SK-N-SH (cell line): ENCODE results near the gene NUP35. TPM values are rescaled to one million over a fixed set of nuclear protein-coding genes. Genes with fewer than 3 reads are reported as not detected.
A peak's percentile ranks its signal among the peaks of the same experiment; 100 is the strongest.

ENCODE experiments used
- CTCF ChIA-PET: fragments of 300-600, 350-600 bp; formaldehyde crosslinking; extraction: SDS; loops from one replicate; lab custom pipeline; 2021; lab: Yijun Ruan, JAX
- POLR2A ChIA-PET: fragments of 350-600 bp; sonication (Branson Sonifier 250); formaldehyde crosslinking; extraction: SDS; loops from one replicate; lab custom pipeline; 2020; ENCODE audit warnings: antibody characterized with exemption, inconsistent platforms; lab: Yijun Ruan, JAX
- DNase-seq: peaks from one replicate; pipeline ENCODE4 v3.0.0; 2012
- H2AFZ ChIP-seq: fragments of 200-600 bp; sonication (generic); 2 replicates; pipeline ENCODE4 v1.8.1; 2016; ENCODE audit warnings: antibody characterized with exemption, mild to moderate bottlenecking, low read depth
- H3F3A ChIP-seq: fragments of 200-600 bp; sonication (generic); replicated peaks from 2 replicates; pipeline ENCODE3; 2016; ENCODE audit warnings: antibody characterized with exemption, mild to moderate bottlenecking; ENCODE audit not compliant: insufficient read depth
- H3K27ac ChIP-seq, 2 experiments: fragments of 200-500 bp in 1 of 2; fragments of 200-600 bp in 1 of 2; sonication (Bioruptor generic) in 1 of 2; sonication (generic), shearing (Covaris generic) in 1 of 2; 2 replicates each; pipeline versions ENCODE4 v1.5.1 to v1.6.1; 2014 to 2016; ENCODE audit warnings: low read depth in 2 of 2, inconsistent platforms in 1 of 2, low read length in 1 of 2, mild to moderate bottlenecking in 1 of 2, mixed read lengths in 1 of 2
- H3K27me3 ChIP-seq: fragments of 200-600 bp; sonication (generic), shearing (Covaris generic); 2 replicates; pipeline ENCODE4 v1.6.1; 2016; ENCODE audit warnings: mixed run types; ENCODE audit not compliant: insufficient read depth
- H3K36me3 ChIP-seq, 2 experiments: fragments of 200-500 bp in 1 of 2; fragments of 200-600 bp in 1 of 2; sonication (Bioruptor generic) in 1 of 2; sonication (generic) in 1 of 2; replicated peaks in 1 of 2; 2 replicates each; pipeline versions ENCODE3 to v1.5.1; 2014 to 2016; ENCODE audit warnings: low read length in 1 of 2, mild to moderate bottlenecking in 1 of 2; ENCODE audit not compliant: insufficient read depth in 2 of 2, control insufficient read depth in 1 of 2
- H3K4me1 ChIP-seq, 2 experiments: fragments of 200-500 bp in 1 of 2; fragments of 200-600 bp in 1 of 2; sonication (Bioruptor generic) in 1 of 2; sonication (generic), shearing (Covaris generic) in 1 of 2; 2 replicates each; pipeline versions ENCODE4 v1.5.1 to v1.6.1; 2014 to 2016; ENCODE audit warnings: low read depth in 1 of 2, low read length in 1 of 2, mixed run types in 1 of 2; ENCODE audit not compliant: insufficient read depth in 2 of 2, control insufficient read depth in 1 of 2
- H3K4me2 ChIP-seq: fragments of 200-600 bp; sonication (generic), shearing (Covaris generic); 2 replicates; pipeline ENCODE4 v1.6.1; 2017; ENCODE audit warnings: mixed run types
- H3K4me3 ChIP-seq, 2 experiments: fragments of 200-500 bp in 1 of 2; fragments of 200-600 bp in 1 of 2; sonication (Bioruptor generic) in 1 of 2; sonication (generic), shearing (Covaris generic) in 1 of 2; 2 replicates each; pipeline versions ENCODE4 v1.5.1 to v1.8.1; 2014 to 2016; ENCODE audit warnings: low read depth in 2 of 2, inconsistent platforms in 1 of 2, low read length in 1 of 2, mild to moderate bottlenecking in 1 of 2, mixed read lengths in 1 of 2, moderate library complexity in 1 of 2
- H3K79me2 ChIP-seq: fragments of 200-600 bp; sonication (generic); 2 replicates; pipeline ENCODE4 v1.8.1; 2017; ENCODE audit warnings: mild to moderate bottlenecking; ENCODE audit not compliant: insufficient read depth
- H3K9ac ChIP-seq: fragments of 200-600 bp; sonication (generic); 2 replicates; pipeline ENCODE4 v1.6.1; 2017; ENCODE audit warnings: mixed run types
- H3K9me2 ChIP-seq: fragments of 200-600 bp; sonication (generic); 2 replicates; pipeline ENCODE4 v1.6.1; 2017; ENCODE audit warnings: mixed run types
- H3K9me3 ChIP-seq: fragments of 200-600 bp; sonication (generic); 2 replicates; pipeline ENCODE4 v1.6.1; 2017; ENCODE audit warnings: mixed run types, mild to moderate bottlenecking, moderate library complexity
- H4K20me1 ChIP-seq: fragments of 200-600 bp; sonication (generic); 2 replicates; pipeline ENCODE4 v1.6.1; 2017; ENCODE audit warnings: mild to moderate bottlenecking, mixed run types; ENCODE audit not compliant: insufficient read depth
- ELF1 ChIP-seq: IDR thresholded peaks from 2 replicates; pipeline ENCODE4 v1.4.0; 2012
- EZH2phosphoT487 ChIP-seq: fragments of 200-600 bp; sonication (generic); IDR thresholded peaks from 2 replicates; pipeline ENCODE4 v1.6.1; 2017; ENCODE audit warnings: low read depth, mixed run types, mild to moderate bottlenecking, antibody characterized with exemption, moderate library complexity, borderline replicate concordance
- FOXM1 ChIP-seq: IDR thresholded peaks from 2 replicates; pipeline ENCODE4 v1.4.0; 2012; ENCODE audit warnings: low read depth, mild to moderate bottlenecking
- GATA2 ChIP-seq: sonication (generic); formaldehyde crosslinking; IDR thresholded peaks from 2 replicates; pipeline ENCODE4 v1.5.0; 2020; ENCODE audit warnings: mild to moderate bottlenecking, missing genetic modification reagents
- IRF3 ChIP-seq: fragments of 150-350 bp; IDR thresholded peaks from 2 replicates; pipeline ENCODE4 v1.6.1; 2016; ENCODE audit warnings: mild to moderate bottlenecking, low read depth, low read length
- JUND ChIP-seq: IDR thresholded peaks from 2 replicates; pipeline ENCODE4 v1.4.0; 2012
- MEF2A ChIP-seq: IDR thresholded peaks from 2 replicates; pipeline ENCODE4 v1.4.0; 2012; ENCODE audit warnings: low read depth, borderline replicate concordance
- MXI1 ChIP-seq: IDR thresholded peaks from 2 replicates; pipeline ENCODE4 v1.6.1; 2012; ENCODE audit warnings: mild to moderate bottlenecking, low read depth, low read length, improper control_type of control experiment
- RAD21 ChIP-seq: IDR thresholded peaks from 2 replicates; pipeline ENCODE4 v1.6.1; 2012; ENCODE audit warnings: mild to moderate bottlenecking, low read length
- RFX5 ChIP-seq: IDR thresholded peaks from 2 replicates; pipeline ENCODE4 v1.6.1; 2012; ENCODE audit warnings: mild to moderate bottlenecking, improper control_type of control experiment, low read length
- RXRA ChIP-seq: IDR thresholded peaks from 2 replicates; pipeline ENCODE4 v1.4.0; 2012; ENCODE audit warnings: low read depth, mild to moderate bottlenecking, borderline replicate concordance
- SIN3A ChIP-seq: IDR thresholded peaks from 2 replicates; pipeline ENCODE4 v1.6.1; 2012; ENCODE audit warnings: low read depth, mild to moderate bottlenecking, low read length, moderate library complexity, borderline replicate concordance
- SMC3 ChIP-seq: IDR thresholded peaks from 2 replicates; pipeline ENCODE4 v1.6.1; 2012; ENCODE audit warnings: low read depth, low read length, improper control_type of control experiment
- TAF1 ChIP-seq: IDR thresholded peaks from 2 replicates; pipeline ENCODE4 v1.6.1; 2012; ENCODE audit warnings: low read depth, mild to moderate bottlenecking, low read length, moderate library complexity, borderline replicate concordance
- TCF12 ChIP-seq: IDR thresholded peaks from 2 replicates; pipeline ENCODE4 v1.4.0; 2012
- TEAD4 ChIP-seq: IDR thresholded peaks from 2 replicates; pipeline ENCODE4 v1.4.0; 2012; ENCODE audit warnings: mild to moderate bottlenecking, borderline replicate concordance; ENCODE audit not compliant: insufficient read depth
- WGBS: methylation state at CpG from one replicate; pipeline ENCODE4 v1.1.6; 2017; ENCODE audit warnings: low lambda C conversion rate; 5-methylcytosine and 5-hydroxymethylcytosine counted together
- polyA plus RNA-seq, 3 experiments: library from polyadenylated mRNA; depleted of rRNA; stranded (reverse); fragments of >200 nt; gene quantifications; 2 replicates each; pipeline ENCODE4 v1.2.3, GENCODE V29; 2012
- TF ChIP-seq, protein P1 (sequence below): IDR thresholded peaks from 2 replicates; pipeline ENCODE4; 2012
- TF ChIP-seq, protein P2 (sequence below): fragments of 150-350 bp; IDR thresholded peaks from 2 replicates; pipeline ENCODE4 v1.6.1; 2017; ENCODE audit warnings: antibody characterized with exemption, low read length, low read depth, borderline replicate concordance
- TF ChIP-seq, protein P3 (sequence below): IDR thresholded peaks from 2 replicates; pipeline ENCODE4 v1.4.0; 2012; ENCODE audit warnings: low read depth

Gene NUP35
- polyA plus RNA-seq, 1 of the 3 experiments (the other 2 are of a cell fraction), result 9.1 TPM

- Histone ChIP-seq H3K27me3 (no peaks in the 10 kb centered on the region), H3K9ac (no peak overlapping the region), H3F3A (no peaks in the 10 kb centered on the region), H3K27ac (no peak overlapping the region), H2AFZ (no peak overlapping the region), H3K36me3 (no peaks in the 10 kb centered on the region)
- ChIA-PET POLR2A (no interaction called here), CTCF (interaction anchor here (1.4 kb wide), 1 partner anchor 137 kb away, joined by 3 read pairs; no protein-coding TSS in a partner anchor)
- DNase-seq, result no peak
- TF ChIP-seq RXRA, result no peak
- no peak for TF ChIP-seq IRF3
- TF ChIP-seq, protein P1, sequence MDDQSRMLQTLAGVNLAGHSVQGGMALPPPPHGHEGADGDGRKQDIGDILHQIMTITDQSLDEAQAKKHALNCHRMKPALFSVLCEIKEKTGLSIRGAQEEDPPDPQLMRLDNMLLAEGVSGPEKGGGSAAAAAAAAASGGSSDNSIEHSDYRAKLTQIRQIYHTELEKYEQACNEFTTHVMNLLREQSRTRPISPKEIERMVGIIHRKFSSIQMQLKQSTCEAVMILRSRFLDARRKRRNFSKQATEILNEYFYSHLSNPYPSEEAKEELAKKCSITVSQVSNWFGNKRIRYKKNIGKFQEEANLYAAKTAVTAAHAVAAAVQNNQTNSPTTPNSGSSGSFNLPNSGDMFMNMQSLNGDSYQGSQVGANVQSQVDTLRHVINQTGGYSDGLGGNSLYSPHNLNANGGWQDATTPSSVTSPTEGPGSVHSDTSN, result no peak
- TF ChIP-seq RFX5, result no peak
- TF ChIP-seq GATA2 (CRISPR knock-in tag), result no peak
- TF ChIP-seq SMC3, result no peak
- no peak for TF ChIP-seq TAF1
- no peak for TF ChIP-seq FOXM1
- no peak for TF ChIP-seq TCF12
- no peak for TF ChIP-seq SIN3A
- TF ChIP-seq JUND, result no peak
- no peak for TF ChIP-seq TEAD4
- no peak for TF ChIP-seq MEF2A
- TF ChIP-seq, protein P2, sequence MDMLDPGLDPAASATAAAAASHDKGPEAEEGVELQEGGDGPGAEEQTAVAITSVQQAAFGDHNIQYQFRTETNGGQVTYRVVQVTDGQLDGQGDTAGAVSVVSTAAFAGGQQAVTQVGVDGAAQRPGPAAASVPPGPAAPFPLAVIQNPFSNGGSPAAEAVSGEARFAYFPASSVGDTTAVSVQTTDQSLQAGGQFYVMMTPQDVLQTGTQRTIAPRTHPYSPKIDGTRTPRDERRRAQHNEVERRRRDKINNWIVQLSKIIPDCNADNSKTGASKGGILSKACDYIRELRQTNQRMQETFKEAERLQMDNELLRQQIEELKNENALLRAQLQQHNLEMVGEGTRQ, result no peak
- no peak for TF ChIP-seq ELF1
- TF ChIP-seq, all 33 proteins: peak for 0
- H3K9me2 ChIP-seq, result no peaks in the 10 kb centered on the region
- H4K20me1 ChIP-seq, result no peaks in the 10 kb centered on the region
- H3K79me2 ChIP-seq, result no peaks in the 10 kb centered on the region
- WGBS, result 81% methylated on average over 3 of the region's 3 CpGs
- H3K4me3 ChIP-seq, result no peak overlapping the region
- no peak overlapping the region for H3K4me2 ChIP-seq
- H3K9me3 ChIP-seq, result no peaks in the 10 kb centered on the region
- no peaks in the 10 kb centered on the region for H3K4me1 ChIP-seq
Measured at GRCh38 chr2:183117226-183117625, 7.0 kb upstream of the NUP35 start.

DNA sequence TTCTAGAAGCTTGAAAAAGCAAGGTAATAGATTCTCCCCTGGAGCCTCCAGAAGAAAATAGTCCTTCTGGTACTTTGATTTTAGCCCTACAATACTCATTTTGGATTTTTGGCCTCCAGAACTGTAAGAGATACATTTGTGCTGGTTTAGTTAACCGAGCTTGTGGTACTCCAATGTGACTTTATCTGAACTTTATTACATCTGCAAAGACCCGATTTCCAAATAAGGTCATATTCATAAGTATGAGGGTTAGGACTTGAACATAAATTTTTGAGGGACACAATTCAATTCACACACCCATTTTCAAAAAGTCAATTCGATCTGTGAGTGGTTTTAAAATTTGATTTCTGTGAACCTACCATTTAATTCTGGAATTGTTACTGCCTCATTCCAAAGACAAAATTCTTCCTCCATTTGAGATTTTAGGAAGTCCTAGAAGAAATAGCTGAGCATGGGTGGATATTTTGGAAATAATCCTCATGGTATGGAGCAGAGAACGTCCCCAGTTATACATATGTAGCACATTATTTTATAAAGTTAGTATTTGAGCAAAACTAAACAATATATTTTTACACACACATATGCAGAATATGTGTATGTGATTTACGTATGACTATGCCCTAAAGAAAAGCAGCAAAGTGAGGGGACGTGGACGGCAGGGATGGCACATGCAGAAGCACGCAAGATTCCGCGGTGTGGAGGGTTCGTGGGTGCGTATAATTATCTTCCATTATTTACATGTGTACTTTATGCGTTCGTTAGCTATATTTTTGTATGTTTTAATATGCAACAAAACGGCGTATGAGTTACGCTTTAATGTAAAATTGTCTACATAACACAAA is 905 bp upstream of the NUP35 start:
- Histone ChIP-seq H3K4me2 (peak overlapping the region; percentile 85), H3K4me3 (peak overlapping the region; percentile 81 to 85), H3K9ac (peak overlapping the region; percentile 75), H3K9me3 (no peaks in the 10 kb centered on the region), H3K27ac (peak overlapping the region; percentile 87 to 98), H3K9me2 (no peaks in the 10 kb centered on the region), H2AFZ (peak overlapping the region; percentile 93), H3F3A (peaks cover 9% of the 10 kb centered on the region), H3K79me2 (peaks cover 36% of the 10 kb centered on the region), H3K36me3 (no peaks in the 10 kb centered on the region), H3K27me3 (no peaks in the 10 kb centered on the region), H4K20me1 (no peaks in the 10 kb centered on the region), H3K4me1 (peaks cover 4 to 8% of the 10 kb centered on the region in 2 experiments; a peak in 3 of 4 replicates)
- peak; percentile 21 for DNase-seq
- CTCF ChIA-PET, result no interaction called here
- WGBS, result 28% methylated on average over 17 of the region's 17 CpGs
- POLR2A ChIA-PET, result interaction anchor here (2.1 kb wide), 1 partner anchor 45 kb away, joined by 13 read pairs; the partner anchor contains the start of gene DUSP19
- TF ChIP-seq RAD21, result no peak
- 0 out of 2 replicates have a peak, but pooled peaks have one; percentile 44 for TF ChIP-seq MXI1
- TF ChIP-seq EZH2phosphoT487, result no peak
- TF ChIP-seq, protein P3, sequence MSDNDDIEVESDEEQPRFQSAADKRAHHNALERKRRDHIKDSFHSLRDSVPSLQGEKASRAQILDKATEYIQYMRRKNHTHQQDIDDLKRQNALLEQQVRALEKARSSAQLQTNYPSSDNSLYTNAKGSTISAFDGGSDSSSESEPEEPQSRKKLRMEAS, result no peak
